CD4-positive, alpha-beta T cell treated with Interleukin-21 for 1 hour (primary cell): Measurements from ENCODE around the gene PLEK2.
"Not testable (repeated sequence)": the region's sequence is repeated elsewhere in the genome, so short reads cannot be mapped to it uniquely, and the experiment has no call there.

ENCODE experiments used
- DNase-seq: peaks from one replicate; pipeline ENCODE4 v3.0.0-alpha.2; 2020

Gene PLEK2

GRCh38 chr14:67411820-67412421 is at the start of gene PLEK2:
TSS of gene PLEK2 (minus strand) at chr14:67412165. CDS start at chr14:67412059, 106 bp downstream.
- peak; percentile 60 for DNase-seq

- no peak for DNase-seq
Measured at GRCh38 chr14:67461341-67461985, 49.5 kb upstream of the PLEK2 start.

- no peak for DNase-seq
Measured at GRCh38 chr14:67459336-67459735, 47.4 kb upstream of the PLEK2 start.

- no peak for DNase-seq
Measured at GRCh38 chr14:67457782-67458181, 45.8 kb upstream of the PLEK2 start.

GRCh38 chr14:67456732-67457131 is 44.8 kb upstream of the PLEK2 start:
- no peak for DNase-seq

GRCh38 chr14:67453575-67454300 is 41.8 kb upstream of the PLEK2 start:
- no peak for DNase-seq

GRCh38 chr14:67451667-67452066 is 39.7 kb upstream of the PLEK2 start:
- DNase-seq = not testable (repeated sequence)

- DNase-seq = no peak
Measured at GRCh38 chr14:67449096-67449495, 37.1 kb upstream of the PLEK2 start.

- DNase-seq = no peak
Measured at GRCh38 chr14:67447033-67447381, 35.0 kb upstream of the PLEK2 start.

- DNase-seq = no peak
Measured at GRCh38 chr14:67446371-67447032, 34.5 kb upstream of the PLEK2 start.

GRCh38 chr14:67444395-67444794 is 32.4 kb upstream of the PLEK2 start:
- DNase-seq = no peak

GRCh38 chr14:67442139-67442906 is 30.4 kb upstream of the PLEK2 start:
- DNase-seq = no peak

GRCh38 chr14:67441672-67442071 is 29.7 kb upstream of the PLEK2 start:
- DNase-seq = no peak

- DNase-seq = no peak
Measured at GRCh38 chr14:67441256-67441655, 29.3 kb upstream of the PLEK2 start.

GRCh38 chr14:67440513-67440912 is 28.5 kb upstream of the PLEK2 start:
- DNase-seq = no peak

GRCh38 chr14:67438969-67439368 is 27.0 kb upstream of the PLEK2 start:
- no peak for DNase-seq

- no peak for DNase-seq
Measured at GRCh38 chr14:67436006-67436866, 24.3 kb upstream of the PLEK2 start.

GRCh38 chr14:67435603-67436002 is 23.6 kb upstream of the PLEK2 start:
- no peak for DNase-seq

GRCh38 chr14:67432050-67432564 is 20.1 kb upstream of the PLEK2 start:
- DNase-seq = no peak

- no peak for DNase-seq
Measured at GRCh38 chr14:67429510-67430205, 17.7 kb upstream of the PLEK2 start.

- DNase-seq = no peak
Measured at GRCh38 chr14:67428501-67429031, 16.6 kb upstream of the PLEK2 start.
